Muscle of back (tissue), 11 donors: Measurements from ENCODE around the gene KRT14. TPM values are rescaled to one million over a fixed set of nuclear protein-coding genes. Genes with fewer than 3 reads are reported as not detected.
"Not testable (repeated sequence)": the region's sequence is repeated elsewhere in the genome, so short reads cannot be mapped to it uniquely, and the experiment has no call there.

ENCODE experiments used
- DNase-seq, 3 donors: peaks; one replicate each; pipeline versions ENCODE4 v3.0.0 to v3.0.0-alpha.2; 2013
- polyA plus RNA-seq, 10 donors: library from polyadenylated mRNA; unstranded; fragments of 120-200 nt; gene quantifications; one replicate each; pipeline ENCODE4 v1.2.1, GENCODE V29; 2013; ENCODE audit not compliant: insufficient read length in 10 of 10

KRT14 gene
- polyA plus RNA-seq, 10 donors, result 0.26 to 72.1 (median 0.46) TPM; not detected in 3

DNA sequence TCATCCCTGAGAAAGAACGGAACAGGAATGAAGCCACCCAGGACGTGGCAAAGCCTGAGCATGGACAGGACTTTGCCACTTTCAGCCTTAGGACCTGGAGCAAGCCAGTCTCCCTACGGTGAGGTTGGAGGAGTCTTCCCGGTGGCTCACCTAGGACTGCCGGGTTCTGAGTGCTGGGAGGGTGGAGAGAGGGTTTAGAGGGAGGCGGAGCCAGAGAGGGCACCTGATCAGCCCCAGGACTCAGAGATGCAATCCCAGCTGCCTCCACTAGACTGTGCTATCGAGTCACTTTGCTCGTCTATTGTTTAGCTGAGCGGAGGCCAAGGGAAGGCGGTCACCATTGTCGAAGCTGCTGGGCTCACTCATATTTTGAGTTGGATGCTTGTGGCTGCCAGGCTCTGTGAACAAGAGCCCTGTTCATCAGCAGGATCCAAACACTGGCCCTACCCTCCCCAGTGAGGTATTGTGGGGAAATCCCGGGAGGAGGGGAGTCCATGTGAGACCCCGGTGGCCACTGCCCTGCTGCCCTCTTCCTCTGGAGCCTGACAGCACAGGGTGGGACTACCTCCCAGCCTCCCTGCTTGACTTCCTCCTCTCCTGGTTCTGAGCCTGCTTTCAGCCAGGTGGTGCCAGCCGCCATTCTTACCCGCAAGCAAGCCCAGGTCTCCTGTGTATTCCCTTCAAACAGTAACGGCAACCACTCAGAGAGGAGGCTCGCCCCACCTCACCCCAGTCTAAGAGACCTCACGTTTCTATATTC is 7.0 kb downstream of the KRT14 start:
- DNase-seq, result peak; percentile 56 to 84 (median 60)

DNA sequence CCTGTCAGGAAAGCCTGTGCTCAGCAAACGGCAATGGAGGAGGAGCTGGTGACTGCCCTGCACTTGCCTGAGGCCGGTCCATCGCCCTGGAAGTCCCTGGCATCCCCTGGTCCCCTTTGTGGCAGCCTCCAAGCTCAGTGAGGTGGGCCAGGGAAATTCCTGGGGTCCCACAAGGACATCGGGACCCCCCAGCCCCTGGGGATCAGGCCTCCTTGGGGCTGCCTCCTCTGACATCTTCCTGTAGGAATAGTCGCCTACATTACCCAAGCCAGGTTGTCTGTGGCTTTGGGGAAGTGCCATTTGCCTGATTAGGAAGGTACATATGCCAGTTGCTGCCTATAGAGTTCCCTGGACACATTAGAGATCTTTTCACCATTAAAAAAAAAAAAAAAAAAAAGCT is 7.7 kb downstream of the KRT14 start:
- DNase-seq, result no peak

DNA sequence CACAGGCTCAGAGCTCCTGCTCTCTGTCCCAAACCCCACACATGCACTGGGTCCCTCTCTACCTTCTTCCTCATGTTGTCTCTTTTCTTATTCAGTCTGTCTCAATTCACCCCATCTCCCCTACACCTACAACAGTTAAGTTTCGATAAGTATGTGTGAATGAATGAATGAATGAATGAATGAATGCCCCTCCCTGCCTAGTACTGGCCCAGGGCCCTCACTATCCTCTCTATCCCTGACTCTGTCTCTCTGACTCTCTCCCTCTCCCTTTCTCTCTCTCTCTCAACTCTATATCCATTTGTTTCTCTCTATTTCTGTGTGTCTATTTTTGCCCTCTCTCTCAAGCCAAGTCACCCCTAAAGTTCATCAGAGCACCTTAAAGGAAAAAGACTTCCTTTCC is 8.2 kb downstream of the KRT14 start:
- DNase-seq, result no peak

DNA sequence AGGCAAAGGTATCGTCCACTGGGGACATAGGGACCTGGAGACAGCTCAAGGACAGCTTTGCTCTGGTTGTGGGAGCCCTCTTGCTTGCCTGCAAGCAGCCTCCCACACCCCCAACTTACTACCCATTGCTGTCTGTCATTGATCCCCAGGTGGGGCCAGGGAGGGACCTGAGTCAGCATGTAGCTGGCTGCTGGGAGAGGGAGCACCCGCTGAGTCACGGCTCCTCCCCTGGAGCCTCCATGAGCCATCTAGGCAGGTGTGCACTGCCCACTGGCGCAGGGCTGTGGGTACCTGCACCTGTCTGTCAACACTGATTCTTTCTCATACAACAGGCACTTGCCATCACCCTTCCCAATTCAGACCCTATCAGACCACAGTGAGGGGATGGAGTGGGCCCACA is 10.0 kb downstream of the KRT14 start:
- not testable (repeated sequence) for DNase-seq

DNA sequence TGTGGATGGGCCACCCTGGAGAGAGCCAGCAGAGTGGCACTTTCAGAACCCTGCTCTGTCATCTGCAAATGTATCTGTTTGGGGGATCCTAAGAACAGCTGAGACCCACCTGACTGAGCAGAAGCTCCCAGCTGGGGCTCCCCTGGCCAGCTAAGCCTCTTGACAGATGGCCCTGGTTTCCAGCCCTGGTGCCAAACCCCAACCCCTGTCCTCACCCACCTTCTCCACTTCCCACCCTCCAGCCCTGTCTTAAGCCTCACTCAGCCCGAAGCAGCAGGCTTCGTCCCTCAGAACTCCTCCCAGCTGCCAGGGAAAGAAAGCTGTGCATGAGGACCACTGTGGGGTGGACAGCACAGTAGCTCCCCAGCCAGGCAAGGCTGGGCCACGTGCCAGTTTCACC is 11.4 kb downstream of the KRT14 start:
- DNase-seq, result no peak

DNA sequence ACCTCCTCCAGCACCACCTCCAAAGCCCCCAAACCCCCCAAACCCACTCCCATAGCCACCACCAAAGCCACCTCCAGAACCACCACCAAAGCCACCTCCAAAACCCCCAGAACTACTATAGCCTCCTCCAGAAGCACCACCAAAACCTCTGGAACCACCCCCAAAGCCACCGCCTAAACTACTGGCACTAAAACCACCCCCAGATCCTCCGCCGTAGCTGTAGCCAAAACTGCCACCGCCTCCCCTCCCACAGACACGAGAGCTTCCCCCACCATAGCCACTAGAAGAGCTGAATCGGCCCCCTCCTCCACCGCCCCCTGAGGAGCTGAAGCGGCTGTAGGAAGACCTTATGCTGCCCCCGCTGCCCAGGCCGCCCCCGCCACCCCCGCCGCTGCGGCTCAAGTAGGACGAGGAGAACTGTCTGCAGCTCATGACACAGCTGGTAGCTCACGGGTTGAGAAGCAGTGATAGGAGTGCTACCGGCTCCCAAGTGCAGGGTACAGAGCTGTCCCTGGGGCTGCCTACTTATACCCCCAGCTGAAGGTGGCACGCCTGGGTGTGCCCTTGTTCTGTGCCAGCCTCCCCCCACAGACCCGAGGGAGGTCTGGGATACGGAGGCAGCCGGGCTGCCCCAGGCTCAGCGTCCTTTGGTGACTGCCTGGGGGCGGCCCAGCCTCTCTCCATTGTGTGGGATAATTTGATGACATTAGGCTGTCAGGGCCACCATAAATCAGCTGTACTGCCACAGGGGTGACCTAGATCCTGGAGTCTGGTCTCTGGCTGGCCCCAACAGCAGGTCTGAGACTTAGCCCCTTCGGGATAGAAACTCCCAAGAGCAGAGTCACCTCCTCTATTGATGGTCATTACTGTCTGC is 14.9 kb downstream of the KRT14 start, which contains the start of gene KRT9:
KRT9 (minus strand) TSS at position 499 of the 874 bp plus-strand sequence; CDS start at position 432, 67 bp downstream.
- no peak for DNase-seq

DNA sequence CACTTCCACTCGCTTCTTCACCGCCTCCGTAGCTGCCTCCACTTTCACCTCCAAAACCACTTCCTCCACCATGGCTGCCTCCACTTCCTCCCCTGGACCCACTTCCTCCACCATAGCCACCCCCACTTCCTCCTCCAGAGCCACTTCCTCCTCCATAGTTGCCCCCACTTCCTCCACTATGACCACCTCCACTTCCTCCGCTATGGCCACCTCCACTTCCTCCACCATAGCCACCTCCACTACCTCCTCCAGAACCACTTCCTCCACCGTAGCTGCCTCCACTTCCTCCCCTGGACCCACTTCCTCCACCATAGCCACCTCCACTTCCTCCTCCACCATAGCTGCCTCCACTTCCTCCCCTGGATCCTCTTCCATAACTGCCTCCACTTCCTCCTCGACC is 19.4 kb downstream of the KRT14 start:
- no peak for DNase-seq

DNA sequence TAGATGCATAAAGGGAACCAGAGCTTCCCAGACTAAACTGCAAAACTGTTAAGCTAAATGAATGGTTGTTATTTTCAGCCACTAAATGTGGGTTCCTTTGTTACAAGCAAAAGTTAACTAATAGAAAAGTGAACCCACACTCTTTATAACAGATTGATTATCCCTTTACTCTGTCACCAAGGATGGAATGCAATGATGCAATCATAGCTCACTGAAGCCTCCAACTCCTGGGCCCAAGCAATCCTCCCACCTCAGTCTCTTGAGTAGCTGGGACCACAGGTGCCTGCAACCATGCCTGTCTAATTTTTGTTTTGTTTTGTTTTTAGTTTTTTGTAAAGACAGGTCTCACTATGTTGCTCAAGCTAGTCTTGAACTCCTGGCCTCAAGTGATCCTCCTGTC is 21.4 kb downstream of the KRT14 start:
- no peak for DNase-seq

DNA sequence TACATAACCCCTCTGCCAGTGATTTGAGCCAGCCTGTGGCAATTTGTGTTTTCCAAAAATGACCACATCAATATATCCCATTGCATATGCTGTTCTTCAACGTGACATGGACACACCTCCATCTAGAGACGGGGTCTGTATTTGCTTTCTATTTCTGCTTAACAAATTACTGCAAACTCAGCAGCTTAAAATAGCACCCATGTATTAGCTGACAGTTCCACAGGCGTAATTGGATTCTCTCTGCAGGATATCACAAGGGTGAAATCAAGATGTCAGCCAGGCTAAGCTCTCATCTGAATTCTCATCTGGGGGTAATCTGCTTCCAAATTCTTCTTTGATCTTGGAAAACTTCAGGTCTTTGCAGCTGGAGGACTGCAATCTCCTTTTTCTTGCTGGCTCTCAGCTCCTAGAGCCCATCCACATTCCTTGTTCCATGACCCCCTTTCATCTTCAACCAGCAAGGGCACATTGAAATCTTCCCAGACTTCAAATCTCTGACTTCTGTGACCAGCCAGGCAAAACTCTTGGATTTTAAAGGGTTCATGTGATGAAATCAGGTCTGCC is 23.0 kb downstream of the KRT14 start:
- DNase-seq, result no peak

DNA sequence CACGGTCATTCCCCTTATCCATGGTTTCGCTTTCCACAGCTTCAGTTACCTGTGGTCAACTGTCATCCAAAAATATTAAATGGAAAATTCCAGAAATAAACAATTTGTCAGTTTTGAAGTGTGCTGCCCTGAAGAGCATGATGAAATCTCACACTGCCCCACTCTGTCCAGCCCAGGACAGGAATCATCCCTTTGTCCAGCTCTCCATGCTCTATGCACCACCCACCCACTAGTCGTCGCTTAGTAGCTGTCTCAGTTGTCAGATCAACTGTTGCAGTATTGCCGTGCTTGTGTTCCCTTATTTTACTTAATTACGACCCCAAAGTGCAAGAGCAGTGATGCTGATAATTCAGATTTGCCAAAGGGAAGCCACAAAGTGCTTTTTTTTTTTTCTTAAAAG is 25.1 kb downstream of the KRT14 start:
- no peak for DNase-seq

DNA sequence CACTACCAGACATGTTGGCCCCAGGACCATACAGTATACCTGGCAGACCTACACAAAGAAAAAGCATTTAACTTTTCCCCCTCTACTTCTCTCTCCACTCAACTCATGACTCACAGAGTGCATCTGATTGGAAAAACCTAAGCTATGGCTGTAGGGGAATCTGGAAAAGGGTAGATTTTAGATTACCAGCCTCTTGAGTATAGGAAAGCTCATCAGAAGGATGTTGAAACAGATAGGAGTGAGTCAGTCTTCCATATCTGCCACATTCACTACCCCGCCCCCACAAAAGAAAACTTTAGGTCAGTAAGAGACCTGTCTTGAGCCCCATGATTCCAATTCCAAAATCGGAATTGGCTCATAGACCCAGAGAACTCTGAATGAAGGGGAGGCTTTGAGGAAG is 27.1 kb downstream of the KRT14 start:
- no peak for DNase-seq

DNA sequence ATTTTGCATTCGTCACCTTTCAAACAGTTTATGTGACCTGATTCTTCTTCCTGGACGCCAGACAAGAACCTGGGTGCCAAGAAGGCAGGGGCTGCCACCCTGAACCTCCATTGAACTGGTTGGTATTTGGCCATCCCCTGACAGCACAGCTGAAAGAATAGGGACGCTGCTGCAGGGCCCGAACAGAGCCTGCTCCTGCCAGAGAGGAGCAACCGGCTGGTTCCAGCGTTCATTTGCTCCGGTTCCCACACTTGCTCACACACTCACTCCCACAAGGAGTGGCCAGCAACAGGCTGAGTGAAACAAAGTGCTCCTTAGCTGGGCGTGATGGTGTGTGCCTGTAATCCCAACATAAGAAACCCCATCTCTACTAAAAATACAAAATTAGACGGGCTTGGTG is 29.8 kb downstream of the KRT14 start:
- DNase-seq, result no peak

DNA sequence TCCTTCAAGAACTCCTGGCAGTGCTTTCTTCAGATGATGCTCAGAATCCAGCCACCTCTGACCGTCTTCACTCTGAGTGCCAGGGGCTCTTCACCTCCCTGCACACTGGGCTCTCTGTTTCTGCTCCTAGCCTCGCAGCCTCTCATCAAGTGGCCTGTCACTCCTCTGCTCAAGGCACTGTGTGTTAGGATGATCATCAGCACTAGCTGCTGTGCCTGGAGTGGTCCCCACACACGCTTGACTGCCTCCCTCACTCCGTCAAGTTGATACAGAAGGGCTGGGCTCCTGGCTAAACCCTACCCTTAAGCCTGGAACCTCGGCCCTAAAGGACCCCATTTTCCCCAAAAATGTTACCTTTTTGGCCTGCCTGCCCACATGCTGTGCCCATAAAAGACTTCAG is 30.4 kb downstream of the KRT14 start:
- DNase-seq, result no peak

DNA sequence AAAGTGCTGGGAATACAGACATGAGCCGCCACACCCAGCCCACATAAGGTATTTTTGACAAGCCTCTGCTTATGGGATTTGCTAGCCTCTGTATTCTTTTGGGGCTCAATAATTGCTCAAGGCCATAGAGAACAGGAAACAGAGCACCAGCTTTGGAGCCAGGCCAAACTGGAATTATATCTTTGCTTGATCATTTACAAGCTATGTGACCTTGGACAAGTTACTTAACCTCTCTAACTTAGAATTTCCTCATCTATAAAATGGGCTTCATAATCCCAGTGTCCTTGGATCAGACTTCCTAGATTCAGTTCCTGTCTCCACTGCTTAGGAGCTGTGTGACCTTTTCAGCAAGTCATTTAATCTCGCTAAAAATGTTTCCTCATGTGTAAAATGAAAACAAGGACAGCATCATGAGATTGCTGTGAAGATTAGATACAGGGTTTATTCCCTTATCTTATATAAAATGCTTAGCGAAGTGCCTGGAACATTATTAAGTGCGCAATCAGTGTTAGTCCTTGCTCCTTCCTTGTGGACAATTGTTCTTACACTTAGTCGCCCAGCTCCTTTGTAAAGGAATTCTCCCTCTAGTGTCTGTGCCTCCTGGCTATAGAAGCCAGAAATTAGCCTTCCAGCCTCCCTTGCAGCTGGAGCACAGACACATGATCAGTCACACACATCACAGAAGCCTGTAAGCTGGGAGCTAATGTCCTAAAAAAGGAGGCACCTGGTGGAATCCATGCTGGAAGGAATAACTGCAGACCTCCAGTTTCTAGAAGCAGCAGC is 31.4 kb downstream of the KRT14 start:
- DNase-seq, result no peak

DNA sequence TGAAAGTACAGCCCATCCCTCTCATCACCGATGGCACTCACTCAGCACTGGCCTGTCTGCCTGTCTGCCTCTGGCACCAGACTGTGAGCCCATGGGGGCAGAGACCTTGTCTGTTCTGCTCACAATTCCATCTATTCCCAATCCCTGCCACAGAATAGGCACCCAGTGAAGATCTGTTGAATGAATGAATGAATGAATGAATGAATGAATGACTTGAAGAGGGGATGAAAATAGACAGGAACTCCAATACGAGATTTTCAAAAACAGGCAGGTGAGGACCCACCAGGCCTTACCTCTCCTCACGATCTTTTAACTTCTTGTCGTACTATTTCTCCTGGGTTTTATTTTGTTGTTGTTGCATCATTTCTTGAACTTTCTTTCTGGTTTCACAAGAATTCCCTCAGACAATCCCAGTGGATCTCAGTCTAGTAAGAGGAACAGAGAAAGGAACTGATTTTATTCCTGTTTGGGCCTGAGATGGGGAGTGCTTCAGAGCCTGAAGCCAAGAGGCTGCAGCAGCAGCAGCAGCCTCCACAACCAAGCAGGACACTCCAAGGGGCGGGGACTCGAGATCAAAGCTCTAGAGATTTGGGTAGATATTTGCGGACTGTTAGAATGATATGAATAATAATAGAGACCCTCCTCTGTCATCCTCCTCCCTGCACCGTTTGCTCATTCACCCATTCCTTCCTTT is 32.6 kb downstream of the KRT14 start:
- DNase-seq, result peak in 1 of 3 donors; percentile 26

DNA sequence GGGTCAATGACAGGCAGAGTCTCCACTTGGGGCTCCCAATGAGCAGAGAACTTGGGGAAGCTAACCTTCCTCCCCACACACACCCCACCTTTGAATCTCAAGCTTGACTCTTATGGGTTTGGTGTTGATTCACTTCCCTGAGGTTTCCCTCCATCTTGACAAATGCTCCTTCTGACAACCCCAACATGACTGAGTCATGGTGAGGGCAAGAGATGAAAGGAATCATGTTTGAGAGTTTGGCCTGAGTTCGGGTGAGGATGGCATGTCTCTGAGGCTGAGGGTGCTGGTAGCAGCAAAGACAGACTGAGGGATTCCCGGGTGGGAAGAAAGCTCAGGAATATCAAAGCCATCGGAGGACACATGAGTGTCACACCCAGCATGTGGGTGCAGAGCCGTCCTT is 33.5 kb downstream of the KRT14 start:
- DNase-seq, result no peak

DNA sequence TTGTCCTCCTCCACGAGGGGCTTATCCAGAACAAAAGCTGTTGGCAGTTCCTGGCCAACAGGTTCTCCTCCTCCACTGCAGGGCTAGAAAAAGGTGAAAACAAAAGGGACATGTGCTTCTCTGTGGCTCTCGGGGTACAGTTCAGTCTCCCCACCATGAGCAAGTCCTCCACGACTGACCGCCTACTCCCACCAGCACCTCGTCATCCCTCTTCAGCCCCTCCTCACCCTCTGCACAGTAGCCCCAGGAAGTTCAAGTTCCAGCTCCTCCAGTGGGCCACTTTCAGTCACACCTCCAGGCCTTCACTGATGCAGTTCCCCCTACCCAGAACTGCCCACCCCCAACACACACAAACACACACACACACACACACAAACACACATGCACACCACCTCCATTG is 34.2 kb downstream of the KRT14 start:
- no peak for DNase-seq

DNA sequence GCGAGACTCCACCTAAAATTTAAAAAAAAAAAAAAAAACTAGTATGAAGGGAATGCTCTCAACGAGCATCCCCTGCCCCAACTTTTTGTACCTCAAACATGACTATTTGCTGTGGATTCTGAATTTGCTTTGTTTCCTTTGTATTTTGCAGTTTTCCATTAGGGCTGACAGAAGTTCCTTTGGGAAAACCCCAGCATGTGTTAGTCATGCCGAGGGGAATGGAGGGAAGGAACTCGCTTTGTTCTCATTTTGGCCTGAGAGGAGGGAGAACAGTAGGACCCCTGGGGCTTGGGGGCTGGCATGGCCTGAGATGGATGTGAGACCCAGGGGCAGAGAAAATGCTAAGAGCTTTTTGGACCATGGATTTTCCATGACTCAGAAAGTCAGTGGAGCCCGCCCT is 35.3 kb downstream of the KRT14 start:
- no peak for DNase-seq

DNA sequence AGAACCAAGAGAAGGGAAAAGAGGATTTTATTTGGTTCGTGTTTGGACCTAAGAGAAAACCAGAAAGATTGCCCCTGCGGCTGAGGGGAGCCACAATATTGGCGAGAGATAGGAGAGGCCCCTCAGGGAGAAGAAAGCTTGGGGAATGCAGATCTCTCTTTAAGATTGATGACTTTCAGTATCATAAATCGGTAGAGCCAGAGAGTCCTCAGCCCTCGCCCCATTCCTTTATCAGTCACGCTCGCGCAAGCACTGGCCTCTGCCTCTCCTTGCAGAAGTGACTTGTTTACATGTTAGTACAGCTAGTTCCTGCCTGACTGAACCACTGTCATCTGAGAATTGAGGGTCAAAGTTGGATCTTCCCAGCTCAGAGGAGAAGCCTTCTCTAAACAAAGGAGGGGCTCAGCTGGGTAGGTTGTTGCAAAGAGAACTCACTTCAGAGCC is 37.1 kb downstream of the KRT14 start:
- DNase-seq, result peak in 1 of 3 donors; percentile 30

DNA sequence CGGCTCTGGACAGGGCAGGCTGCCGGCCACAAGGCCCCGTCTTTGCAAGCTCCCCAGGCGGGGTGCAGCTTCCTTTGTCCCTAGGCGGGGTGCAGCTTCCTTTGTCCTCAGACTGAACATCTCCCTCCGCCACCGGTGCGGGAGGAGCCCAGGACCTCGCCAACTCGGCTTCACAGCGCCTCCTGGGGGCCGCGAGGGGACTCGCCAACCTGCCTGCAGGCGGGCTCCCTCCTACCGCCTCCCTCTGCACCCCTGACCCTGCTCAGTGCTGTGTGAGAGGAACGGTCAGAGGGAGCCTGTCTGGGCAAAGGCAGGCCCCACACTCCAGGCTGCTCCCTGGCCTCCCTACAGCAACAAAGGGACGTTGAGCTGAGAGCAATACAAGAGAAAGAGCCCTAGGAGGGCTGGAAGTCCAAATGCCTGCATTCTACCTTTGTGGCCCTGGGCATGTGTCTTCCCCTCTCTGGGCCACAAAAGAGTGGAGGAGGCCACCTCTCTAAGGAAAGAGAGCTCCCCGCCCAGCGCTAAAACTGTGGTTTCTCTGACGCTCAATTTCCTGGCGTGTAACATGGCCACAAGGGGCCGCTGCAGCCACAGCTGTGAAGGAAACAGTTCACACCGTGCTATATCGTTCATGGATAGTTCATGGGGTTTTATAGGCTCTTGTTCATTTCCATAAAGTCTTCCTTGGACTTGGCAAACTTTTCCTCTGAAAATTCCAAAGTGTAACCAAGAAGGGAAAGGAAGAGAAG is 37.7 kb downstream of the KRT14 start:
- peak; percentile 82 to 92 (median 84) for DNase-seq
